DMS 273 (cell line): Measurements from ENCODE around the gene HCST.

Source experiments
- DNase-seq: peaks from one replicate; lab custom pipeline; 2025; ENCODE audit not compliant: unreplicated experiment; lab: John Stamatoyannopoulos, UW

The HCST gene

GRCh38 chr19:35935911-35936737, 33.8 kb downstream of the HCST start, which contains the start of gene LRFN3:
Gene LRFN3, plus strand, starts transcription at chr19:35936374. Its CDS starts 3,052 bp downstream, at chr19:35939426.
- peak; percentile 95 for DNase-seq

GRCh38 chr19:35936738-35937268, 34.5 kb downstream of the HCST start:
- DNase-seq = no peak

GRCh38 chr19:35937345-35938281, 35.3 kb downstream of the HCST start:
- DNase-seq = no peak

GRCh38 chr19:35938282-35939224, 36.2 kb downstream of the HCST start:
- DNase-seq = no peak

GRCh38 chr19:35939307-35940077, 37.2 kb downstream of the HCST start:
- DNase-seq = no peak

GRCh38 chr19:35940078-35940775, 37.9 kb downstream of the HCST start:
- no peak for DNase-seq

- DNase-seq = no peak
Measured at GRCh38 chr19:35940839-35941238, 38.5 kb downstream of the HCST start.

- no peak for DNase-seq
Measured at GRCh38 chr19:35942235-35942634, 39.9 kb downstream of the HCST start.

- no peak for DNase-seq
Measured at GRCh38 chr19:35943321-35944301, 41.3 kb downstream of the HCST start.

- DNase-seq = no peak
Measured at GRCh38 chr19:35944556-35944955, 42.2 kb downstream of the HCST start.

- no peak for DNase-seq
Measured at GRCh38 chr19:35945121-35945790, 42.9 kb downstream of the HCST start.

- no peak for DNase-seq
Measured at GRCh38 chr19:35946203-35946602, 43.9 kb downstream of the HCST start.

GRCh38 chr19:35949131-35949530, 46.8 kb downstream of the HCST start:
- DNase-seq = no peak
